PC-3 (cell line): ENCODE data around the gene CYFIP2.

ENCODE experiments used
- CTCF ChIP-seq: fragments of 300-600 bp; sonication (generic); conservative IDR thresholded peaks from 2 replicates; pipeline ENCODE4 v1.5.1; 2017; ENCODE audit warnings: antibody characterized with exemption, low read depth, mild to moderate bottlenecking, low read length
- EZH2 ChIP-seq: fragments of 300-600 bp; sonication (generic); IDR thresholded peaks from one replicate; pipeline ENCODE4 v1.6.1; 2017; ENCODE audit warnings: antibody characterized with exemption, mild to moderate bottlenecking, low read length; ENCODE audit not compliant: unreplicated experiment
- EZH2phosphoT487 ChIP-seq: fragments of 300-600 bp; sonication (generic); IDR thresholded peaks from 2 replicates; pipeline ENCODE4 v1.6.1; 2018; ENCODE audit warnings: mild to moderate bottlenecking, antibody characterized with exemption, low read length, borderline replicate concordance

- TF ChIP-seq EZH2phosphoT487 (no peak), CTCF (no peak), EZH2 (no peak)
Measured at GRCh38 chr5:157269761-157270272, 3.9 kb downstream of the CYFIP2 start.
